ENCODE data around the gene MAP3K1. TPM values are rescaled to one million over a fixed set of nuclear protein-coding genes. Genes with fewer than 3 reads are reported as not detected.

The MAP3K1 gene
- total and polyA plus RNA-seq, 4 donors: 2.4 to 15.4 (median 6.7) TPM

DNA sequence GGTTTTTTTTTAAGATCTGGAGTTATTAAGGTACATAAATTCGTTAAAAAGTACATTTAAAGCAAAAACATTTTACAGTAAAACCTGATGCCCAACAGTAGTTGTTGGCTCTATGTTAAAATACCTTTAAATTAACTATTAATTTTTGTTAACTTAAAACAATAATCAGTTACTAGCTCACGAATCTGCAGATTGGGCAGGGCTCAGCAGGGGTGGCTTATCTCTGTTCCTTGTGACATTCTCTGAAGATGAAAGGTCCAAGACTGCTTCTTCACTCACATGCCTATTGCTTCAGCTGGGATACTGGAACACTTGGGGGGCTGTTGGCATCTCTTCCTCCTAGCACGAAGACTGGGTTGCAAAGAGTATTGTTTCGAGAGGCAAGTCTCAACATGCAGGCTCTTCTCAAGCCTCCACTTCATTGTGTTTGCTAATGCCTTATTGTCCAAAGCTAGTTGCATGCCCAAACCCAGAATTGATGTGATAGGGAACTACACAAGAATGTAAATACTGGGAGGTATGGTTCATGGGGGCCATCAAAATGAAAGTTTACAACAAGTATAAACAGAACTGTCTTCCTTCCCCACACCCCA, 46.6 kb downstream of the MAP3K1 start:
- 93% methylated on average over 4 of the region's 4 CpGs for WGBS
- peaks cover 0 to 20% (median 8%) of the 10 kb centered on the region in 4 donors for H3K4me1 ChIP-seq (ENCODE audit: control insufficient read depth in 4 of 4, insufficient read depth in 4 of 4, low read length in 3 of 4)
- peaks cover 3 to 11% (median 4%) of the 10 kb centered on the region in 4 donors for H3K36me3 ChIP-seq (ENCODE audit: control insufficient read depth in 4 of 4, insufficient read depth in 3 of 4, low read depth in 1 of 4, low read length in 3 of 4)
- H3K9ac ChIP-seq (ENCODE audit: low read depth in 1 of 2, low read length in 2 of 2): no peak overlapping the region
- no peak overlapping the region for H3K27ac ChIP-seq (ENCODE audit: low read depth in 1 of 2, low read length in 2 of 2)
- no peaks in the 10 kb centered on the region for H3K27me3 ChIP-seq (ENCODE audit: control insufficient read depth in 4 of 4, insufficient read depth in 4 of 4, low read length in 3 of 4)
- H3K4me3 ChIP-seq (ENCODE audit: low read depth in 1 of 3, low read length in 3 of 3): no peak overlapping the region
- TF ChIP-seq, protein P1, sequence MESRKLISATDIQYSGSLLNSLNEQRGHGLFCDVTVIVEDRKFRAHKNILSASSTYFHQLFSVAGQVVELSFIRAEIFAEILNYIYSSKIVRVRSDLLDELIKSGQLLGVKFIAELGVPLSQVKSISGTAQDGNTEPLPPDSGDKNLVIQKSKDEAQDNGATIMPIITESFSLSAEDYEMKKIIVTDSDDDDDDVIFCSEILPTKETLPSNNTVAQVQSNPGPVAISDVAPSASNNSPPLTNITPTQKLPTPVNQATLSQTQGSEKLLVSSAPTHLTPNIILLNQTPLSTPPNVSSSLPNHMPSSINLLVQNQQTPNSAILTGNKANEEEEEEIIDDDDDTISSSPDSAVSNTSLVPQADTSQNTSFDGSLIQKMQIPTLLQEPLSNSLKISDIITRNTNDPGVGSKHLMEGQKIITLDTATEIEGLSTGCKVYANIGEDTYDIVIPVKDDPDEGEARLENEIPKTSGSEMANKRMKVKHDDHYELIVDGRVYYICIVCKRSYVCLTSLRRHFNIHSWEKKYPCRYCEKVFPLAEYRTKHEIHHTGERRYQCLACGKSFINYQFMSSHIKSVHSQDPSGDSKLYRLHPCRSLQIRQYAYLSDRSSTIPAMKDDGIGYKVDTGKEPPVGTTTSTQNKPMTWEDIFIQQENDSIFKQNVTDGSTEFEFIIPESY (IDR thresholded peaks at IDR 0.05): no peak
- no peak for TF ChIP-seq RAD21 (IDR thresholded peaks at IDR 0.05)
- TF ChIP-seq FOXA2 (IDR thresholded peaks at IDR 0.05): no peak
- TF ChIP-seq NR2F2 (IDR thresholded peaks at IDR 0.05): no peak
- TF ChIP-seq HNF4G (IDR thresholded peaks at IDR 0.05): no peak
- TF ChIP-seq, protein P2, sequence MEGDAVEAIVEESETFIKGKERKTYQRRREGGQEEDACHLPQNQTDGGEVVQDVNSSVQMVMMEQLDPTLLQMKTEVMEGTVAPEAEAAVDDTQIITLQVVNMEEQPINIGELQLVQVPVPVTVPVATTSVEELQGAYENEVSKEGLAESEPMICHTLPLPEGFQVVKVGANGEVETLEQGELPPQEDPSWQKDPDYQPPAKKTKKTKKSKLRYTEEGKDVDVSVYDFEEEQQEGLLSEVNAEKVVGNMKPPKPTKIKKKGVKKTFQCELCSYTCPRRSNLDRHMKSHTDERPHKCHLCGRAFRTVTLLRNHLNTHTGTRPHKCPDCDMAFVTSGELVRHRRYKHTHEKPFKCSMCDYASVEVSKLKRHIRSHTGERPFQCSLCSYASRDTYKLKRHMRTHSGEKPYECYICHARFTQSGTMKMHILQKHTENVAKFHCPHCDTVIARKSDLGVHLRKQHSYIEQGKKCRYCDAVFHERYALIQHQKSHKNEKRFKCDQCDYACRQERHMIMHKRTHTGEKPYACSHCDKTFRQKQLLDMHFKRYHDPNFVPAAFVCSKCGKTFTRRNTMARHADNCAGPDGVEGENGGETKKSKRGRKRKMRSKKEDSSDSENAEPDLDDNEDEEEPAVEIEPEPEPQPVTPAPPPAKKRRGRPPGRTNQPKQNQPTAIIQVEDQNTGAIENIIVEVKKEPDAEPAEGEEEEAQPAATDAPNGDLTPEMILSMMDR (IDR thresholded peaks at IDR 0.05; ENCODE audit: low read depth, low read length, missing input control): no peak
- no peak for TF ChIP-seq HNF4A (conservative IDR thresholded peaks at IDR 0.05)
- TF ChIP-seq, protein P3, sequence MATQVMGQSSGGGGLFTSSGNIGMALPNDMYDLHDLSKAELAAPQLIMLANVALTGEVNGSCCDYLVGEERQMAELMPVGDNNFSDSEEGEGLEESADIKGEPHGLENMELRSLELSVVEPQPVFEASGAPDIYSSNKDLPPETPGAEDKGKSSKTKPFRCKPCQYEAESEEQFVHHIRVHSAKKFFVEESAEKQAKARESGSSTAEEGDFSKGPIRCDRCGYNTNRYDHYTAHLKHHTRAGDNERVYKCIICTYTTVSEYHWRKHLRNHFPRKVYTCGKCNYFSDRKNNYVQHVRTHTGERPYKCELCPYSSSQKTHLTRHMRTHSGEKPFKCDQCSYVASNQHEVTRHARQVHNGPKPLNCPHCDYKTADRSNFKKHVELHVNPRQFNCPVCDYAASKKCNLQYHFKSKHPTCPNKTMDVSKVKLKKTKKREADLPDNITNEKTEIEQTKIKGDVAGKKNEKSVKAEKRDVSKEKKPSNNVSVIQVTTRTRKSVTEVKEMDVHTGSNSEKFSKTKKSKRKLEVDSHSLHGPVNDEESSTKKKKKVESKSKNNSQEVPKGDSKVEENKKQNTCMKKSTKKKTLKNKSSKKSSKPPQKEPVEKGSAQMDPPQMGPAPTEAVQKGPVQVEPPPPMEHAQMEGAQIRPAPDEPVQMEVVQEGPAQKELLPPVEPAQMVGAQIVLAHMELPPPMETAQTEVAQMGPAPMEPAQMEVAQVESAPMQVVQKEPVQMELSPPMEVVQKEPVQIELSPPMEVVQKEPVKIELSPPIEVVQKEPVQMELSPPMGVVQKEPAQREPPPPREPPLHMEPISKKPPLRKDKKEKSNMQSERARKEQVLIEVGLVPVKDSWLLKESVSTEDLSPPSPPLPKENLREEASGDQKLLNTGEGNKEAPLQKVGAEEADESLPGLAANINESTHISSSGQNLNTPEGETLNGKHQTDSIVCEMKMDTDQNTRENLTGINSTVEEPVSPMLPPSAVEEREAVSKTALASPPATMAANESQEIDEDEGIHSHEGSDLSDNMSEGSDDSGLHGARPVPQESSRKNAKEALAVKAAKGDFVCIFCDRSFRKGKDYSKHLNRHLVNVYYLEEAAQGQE (IDR thresholded peaks at IDR 0.05): no peak
- TF ChIP-seq YY1 (IDR thresholded peaks at IDR 0.05): no peak
- TF ChIP-seq, protein P4, sequence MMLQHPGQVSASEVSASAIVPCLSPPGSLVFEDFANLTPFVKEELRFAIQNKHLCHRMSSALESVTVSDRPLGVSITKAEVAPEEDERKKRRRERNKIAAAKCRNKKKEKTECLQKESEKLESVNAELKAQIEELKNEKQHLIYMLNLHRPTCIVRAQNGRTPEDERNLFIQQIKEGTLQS (IDR thresholded peaks at IDR 0.05): no peak
- no peaks in the 10 kb centered on the region for H3K9me3 ChIP-seq (ENCODE audit: control insufficient read depth in 4 of 4, low read length in 3 of 4)
- DNase-seq (ENCODE audit: low spot score): no peak

DNA sequence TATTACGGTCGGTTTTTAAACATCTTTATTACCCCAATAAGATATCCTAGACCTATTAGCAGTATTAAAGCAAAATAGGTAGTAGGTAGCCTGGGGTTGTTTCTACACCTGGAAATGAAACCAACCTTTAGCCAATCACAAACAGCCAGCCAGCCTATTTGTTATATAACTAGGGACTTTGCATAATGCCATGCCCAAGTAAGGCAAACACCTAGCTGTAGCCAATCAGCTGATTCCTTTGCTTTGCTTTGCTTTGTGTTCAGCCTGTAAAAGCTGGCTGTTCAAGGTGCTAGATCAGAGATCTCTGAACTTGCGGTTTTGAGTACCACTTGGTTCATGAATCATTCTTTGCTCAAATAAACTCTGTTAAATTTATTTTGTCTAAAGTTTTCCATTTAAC, 47.6 kb downstream of the MAP3K1 start:
- Histone ChIP-seq H3K4me1 (ENCODE audit: control insufficient read depth in 4 of 4, insufficient read depth in 4 of 4, low read length in 3 of 4) (peaks cover 0 to 16% (median 8%) of the 10 kb centered on the region in 4 donors), H3K27me3 (ENCODE audit: control insufficient read depth in 4 of 4, insufficient read depth in 4 of 4, low read length in 3 of 4) (no peaks in the 10 kb centered on the region), H3K27ac (ENCODE audit: low read depth in 1 of 2, low read length in 2 of 2) (no peak overlapping the region), H3K9me3 (ENCODE audit: control insufficient read depth in 4 of 4, low read length in 3 of 4) (no peaks in the 10 kb centered on the region), H3K36me3 (ENCODE audit: control insufficient read depth in 4 of 4, insufficient read depth in 3 of 4, low read depth in 1 of 4, low read length in 3 of 4) (peaks cover 3 to 14% (median 4%) of the 10 kb centered on the region in 4 donors), H3K9ac (ENCODE audit: low read depth in 1 of 2, low read length in 2 of 2) (no peak overlapping the region), H3K4me3 (ENCODE audit: low read depth in 1 of 3, low read length in 3 of 3) (no peak overlapping the region)
- DNase-seq (ENCODE audit: low spot score): no peak
- WGBS: 92% methylated on average over 3 of the region's 3 CpGs
- TF ChIP-seq, protein P4 (IDR thresholded peaks at IDR 0.05): no peak
- no peak for TF ChIP-seq GABPA (IDR thresholded peaks at IDR 0.05 in 1 of 2, conservative IDR thresholded peaks at IDR 0.05 in 1 of 2)
- TF ChIP-seq, protein P3 (IDR thresholded peaks at IDR 0.05): no peak
- TF ChIP-seq NR2F2 (IDR thresholded peaks at IDR 0.05): no peak
- TF ChIP-seq, protein P2 (IDR thresholded peaks at IDR 0.05; ENCODE audit: low read depth, low read length, missing input control): no peak
- TF ChIP-seq FOXA2 (IDR thresholded peaks at IDR 0.05): no peak
- TF ChIP-seq, protein P1 (IDR thresholded peaks at IDR 0.05): no peak
- TF ChIP-seq RAD21 (IDR thresholded peaks at IDR 0.05): no peak
- TF ChIP-seq YY1 (IDR thresholded peaks at IDR 0.05): no peak
- no peak for TF ChIP-seq RXRA (IDR thresholded peaks at IDR 0.05)
- TF ChIP-seq FOXA1 (IDR thresholded peaks at IDR 0.05): no peak
